ENCODE measurements around the gene B4GALT2.

B4GALT2 gene

DNA sequence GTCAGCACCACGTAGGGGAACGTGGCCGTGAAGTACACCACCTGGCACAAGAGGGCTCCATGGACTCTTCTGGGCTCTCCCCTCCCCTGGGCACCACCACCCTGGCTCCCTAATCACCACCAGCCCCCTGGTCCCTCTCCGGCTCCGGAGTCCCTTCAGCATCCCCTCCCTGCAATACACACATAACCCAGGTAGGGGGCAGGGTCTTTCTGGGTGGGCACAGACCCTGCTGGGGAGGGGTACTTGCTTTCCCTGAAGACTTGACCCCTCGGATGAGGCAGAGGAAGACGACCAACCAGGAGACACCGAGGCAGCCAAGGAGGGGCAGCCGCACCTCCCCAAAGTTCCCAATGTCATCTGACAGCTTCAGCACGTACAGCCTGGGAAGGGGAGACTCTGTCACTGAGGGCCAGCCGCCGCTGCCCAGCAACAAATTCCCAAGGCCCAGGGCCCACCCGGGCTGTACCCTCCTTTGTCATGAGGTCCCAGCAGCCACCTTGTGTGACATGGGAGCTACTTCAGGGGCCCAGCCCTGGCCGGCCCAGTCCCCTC lies 23.7 kb downstream of the B4GALT2 start:
- no peak for DNase-seq (ENCODE audit: low spot score)

DNA sequence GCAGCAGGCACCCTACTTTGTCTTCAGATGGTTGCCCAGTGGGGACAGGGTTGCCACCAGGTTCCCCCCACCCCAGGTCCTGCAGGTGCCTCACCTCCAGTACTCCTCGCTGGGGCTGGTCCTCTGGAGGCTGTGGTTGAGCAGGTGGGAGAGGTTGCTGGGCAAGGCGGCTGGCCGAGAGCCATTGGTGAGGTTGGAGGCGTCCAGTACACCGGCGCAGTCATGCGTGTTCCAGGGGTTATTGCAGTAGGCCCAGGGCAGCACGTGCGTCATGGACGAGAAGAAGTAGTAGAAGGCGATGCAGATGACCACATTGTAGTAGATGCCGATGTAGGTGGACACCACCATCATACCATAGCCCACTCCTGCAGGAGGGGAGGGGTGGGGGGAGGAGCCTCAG lies 29.2 kb downstream of the B4GALT2 start:
- DNase-seq (ENCODE audit: low spot score): no peak

DNA sequence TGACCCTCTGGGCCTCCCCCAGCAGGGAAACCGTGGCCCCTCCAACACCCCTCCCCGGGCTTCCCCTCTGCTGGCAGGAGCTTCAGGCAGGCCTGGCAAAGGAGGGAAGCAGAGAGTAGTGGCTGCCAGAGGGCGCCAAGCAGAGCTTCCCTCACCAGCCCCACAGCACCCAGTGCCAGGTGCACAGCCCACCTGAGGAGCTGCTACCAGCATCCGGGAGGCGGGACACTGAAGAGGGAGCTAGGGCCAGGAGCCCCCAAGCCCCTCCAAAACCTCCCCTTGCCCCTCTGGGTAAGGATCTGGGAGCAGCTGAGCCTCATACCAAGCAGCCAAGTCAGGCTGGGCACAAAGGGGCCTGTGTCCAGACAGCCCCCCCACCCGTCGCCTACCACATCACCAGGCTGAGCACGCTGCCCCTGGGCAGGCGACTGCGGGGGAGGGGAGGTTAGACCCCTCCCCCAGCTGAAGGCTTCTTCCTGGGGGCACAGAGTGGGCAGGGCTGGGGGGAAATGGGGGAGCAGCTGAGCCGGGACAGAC lies 32.0 kb downstream of the B4GALT2 start:
- no peak for DNase-seq (ENCODE audit: low spot score)

DNA sequence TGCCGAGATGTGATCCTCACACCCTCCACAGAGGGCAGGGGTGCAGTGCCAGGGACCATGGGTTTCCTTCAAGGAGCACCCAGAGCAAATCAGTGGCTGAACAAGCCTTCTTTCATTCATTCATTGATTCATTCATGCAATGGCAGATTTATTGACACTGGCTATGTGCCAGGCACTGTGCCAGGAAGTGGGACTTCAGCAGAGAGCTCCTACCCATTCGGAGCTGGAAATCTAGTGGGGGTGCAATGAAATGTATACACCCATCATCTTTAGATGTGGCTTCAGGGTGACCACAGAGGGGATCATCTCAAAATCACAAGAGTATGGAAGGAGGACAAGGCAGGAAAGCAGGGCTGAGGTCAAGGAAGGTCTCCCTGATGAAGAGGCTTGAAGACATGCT lies 33.4 kb downstream of the B4GALT2 start:
- DNase-seq (ENCODE audit: low spot score): no peak

DNA sequence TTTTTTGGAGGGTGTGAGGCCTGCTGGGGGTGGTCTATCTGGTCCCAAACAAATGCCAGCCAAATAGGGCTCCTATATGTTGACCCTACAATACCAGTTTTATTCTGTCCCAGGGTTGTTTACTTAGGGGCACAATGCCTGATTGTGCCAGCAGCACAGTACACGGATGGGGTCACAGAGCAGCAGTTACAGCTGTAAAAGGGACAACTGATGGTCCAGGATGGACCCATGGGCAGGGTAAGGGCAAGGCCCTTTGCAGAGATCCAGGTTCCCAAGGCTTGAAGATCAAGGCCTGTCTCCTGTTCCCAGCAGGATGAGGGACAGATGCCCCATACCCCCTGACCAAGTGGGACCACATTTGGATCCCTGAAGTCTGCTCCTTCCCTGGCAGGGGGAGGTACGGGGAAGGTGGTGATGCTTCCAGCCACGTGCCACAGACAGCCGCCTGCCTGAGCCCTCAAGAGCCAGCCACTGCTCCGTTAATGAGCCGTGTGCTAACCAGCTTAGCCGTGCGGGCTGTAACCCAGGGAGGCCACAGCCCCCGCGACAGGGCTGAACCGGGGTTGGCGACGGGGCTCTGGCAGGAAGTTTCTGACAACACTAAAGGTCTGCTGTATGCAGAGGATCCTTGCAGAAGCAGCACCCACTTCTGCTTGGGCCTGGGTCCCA lies 34.1 kb downstream of the B4GALT2 start:
- no peak for DNase-seq (ENCODE audit: low spot score)

DNA sequence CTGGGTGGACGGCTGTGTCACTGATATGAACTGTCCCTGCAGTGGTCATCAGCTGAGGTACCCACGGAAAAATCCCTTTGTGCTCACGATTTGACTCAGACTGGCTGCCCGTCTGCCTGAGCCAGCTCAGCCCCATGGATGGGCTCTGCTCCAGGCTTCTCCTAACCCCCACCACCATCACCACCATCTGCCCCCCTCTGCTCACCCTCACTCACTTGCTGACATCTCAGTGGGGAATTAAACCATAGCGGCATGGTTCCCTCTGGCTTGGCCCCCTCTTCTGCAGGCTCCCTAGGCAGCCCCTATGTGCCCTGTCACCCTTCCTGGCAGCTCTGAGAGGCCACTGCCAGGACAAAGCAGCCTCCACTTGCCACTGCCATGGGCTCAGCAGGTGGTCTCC lies 34.9 kb downstream of the B4GALT2 start:
- no peak for DNase-seq (ENCODE audit: low spot score)

DNA sequence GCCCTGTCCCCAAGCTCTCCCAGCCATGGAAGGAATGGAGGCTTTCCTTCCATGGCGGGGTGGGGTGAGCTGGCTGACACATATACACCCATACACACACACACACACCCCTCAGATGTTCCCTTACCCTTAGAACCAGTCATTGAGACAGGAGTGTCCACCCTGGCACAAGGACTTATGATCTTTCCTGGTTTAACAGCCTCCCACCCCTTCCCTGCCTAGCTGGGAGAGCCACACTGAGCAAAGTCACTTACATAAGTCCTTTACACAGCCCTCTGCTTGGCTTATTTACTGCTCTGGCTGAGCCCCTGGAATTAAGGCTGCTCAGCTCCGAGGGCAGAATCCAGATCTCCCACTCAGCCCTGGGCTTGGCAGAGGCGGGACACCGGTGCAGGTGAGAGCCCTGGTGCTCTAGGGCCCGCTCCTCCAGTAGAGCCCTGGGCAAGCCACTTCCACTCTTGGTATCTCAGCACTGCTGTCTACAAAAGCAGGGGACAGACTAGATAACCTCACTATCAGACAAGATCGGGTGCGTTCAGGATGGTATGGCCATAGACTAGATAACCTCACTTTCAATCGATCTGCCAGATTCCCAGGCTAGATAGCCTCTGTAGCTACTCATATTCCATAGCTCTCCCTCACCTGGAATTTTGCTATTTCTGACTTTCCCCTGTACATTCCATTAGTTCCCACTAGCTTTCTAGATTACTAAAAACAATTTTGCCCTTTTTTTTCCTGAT lies 35.5 kb downstream of the B4GALT2 start:
- no peak for DNase-seq (ENCODE audit: low spot score)

DNA sequence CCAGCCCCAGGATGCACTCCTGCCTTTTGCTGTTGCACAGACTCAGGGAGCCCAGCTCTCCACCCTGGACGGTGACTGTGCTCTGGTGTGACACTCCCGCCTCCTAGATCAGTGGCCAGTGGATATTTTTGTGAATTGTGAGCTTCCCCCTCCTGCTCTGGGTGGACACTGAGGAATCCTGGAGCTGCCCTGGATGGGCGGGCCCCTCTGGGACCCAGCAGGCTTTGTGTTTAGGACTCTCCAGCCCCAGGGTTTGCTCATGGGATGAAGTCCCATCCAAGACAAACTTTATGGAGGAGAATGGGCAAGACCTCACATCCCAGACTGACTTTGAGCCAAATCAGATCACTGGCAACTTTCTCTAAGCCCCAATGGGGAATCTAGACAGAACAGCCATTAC lies 36.2 kb downstream of the B4GALT2 start:
- no peak for DNase-seq (ENCODE audit: low spot score)

DNA sequence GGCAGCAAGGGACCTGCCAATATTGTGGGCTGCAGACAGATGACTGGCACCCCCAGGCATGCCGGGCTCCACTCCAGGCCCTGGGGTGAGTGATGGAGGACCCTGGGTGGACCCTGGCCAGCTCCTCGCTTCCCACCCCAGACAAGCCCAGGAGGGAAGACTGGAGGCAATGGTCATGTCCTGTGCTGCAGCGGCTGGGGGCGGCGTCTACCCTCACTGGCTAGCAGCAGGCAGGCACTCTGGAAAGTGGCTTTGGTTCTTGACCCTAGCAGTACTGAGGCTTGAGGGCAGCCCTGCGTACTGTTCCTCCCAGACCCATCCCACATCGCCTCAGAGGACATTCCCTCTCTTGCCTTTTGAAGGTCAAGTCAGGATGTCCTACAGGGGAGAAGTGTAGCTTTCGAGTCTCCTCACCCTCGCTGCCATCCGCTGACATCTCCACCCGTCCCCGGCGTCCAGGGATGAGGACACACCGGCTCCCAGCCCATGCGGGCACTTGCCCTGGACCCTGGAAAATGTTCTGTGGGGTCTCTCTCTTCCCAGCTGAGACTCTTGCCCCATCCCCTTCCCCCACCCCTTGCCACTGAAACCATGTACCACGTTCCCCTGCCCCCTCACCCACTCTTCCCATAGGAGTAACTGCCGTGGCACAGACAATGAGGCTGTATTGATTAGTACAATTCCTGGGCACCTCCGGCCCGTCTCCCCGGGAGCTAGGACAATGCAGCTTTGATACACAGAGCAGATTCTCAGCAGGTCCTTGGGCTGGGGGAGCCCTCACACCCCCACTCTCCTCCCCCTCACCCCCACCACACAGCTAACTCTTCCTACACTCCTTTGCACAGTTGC lies 37.3 kb downstream of the B4GALT2 start:
- no peak for DNase-seq (ENCODE audit: low spot score)

DNA sequence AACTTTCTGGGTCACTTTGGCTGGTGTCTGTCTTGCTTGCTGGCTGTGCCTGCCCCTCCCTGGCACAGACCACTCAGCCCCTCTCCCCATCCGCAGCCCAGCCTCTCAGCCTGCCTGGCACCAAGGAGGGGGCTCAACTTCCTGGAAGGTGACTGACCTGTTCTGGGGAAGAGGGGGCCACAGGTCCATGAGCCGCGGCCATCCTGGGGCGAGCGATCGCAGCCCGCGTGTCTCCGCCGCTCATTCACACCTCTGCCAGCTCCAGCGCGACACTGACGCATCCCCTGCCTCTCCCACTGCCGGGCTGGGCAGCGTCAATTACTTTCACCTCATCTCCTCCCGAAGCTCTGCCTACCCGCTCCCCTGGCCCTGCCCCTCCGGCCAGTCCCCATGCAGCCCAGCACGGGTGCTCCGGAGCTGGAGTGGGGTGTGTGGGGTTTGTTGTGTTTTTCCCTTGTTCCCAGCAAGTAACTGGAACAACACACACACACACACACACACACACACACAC lies 37.9 kb downstream of the B4GALT2 start:
- DNase-seq (ENCODE audit: low spot score): no peak

DNA sequence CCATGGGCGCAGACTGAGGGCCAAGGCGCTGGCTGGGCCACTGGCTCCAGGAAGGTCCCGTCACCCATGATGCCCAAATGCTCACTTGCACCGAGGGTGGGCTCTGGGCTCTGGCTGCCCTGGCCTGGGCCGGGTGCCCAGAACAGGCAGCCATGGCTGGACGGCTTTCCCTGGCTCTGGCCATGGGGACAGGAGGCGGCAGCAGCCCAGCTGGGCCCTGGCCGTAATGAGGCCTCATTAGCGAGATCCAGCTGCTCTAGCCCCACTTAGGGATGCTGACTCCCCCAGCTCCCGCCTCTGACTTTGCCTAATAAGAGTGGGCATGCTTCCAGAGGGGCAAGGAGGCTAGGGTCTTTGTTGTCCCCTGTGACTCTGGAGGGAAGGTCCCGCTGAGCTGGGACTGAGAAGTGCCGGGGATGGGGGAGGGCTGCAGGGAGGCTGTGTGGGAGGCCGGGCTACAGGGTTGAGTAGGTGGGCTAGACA lies 40.5 kb downstream of the B4GALT2 start:
- no peak for DNase-seq (ENCODE audit: low spot score)

DNA sequence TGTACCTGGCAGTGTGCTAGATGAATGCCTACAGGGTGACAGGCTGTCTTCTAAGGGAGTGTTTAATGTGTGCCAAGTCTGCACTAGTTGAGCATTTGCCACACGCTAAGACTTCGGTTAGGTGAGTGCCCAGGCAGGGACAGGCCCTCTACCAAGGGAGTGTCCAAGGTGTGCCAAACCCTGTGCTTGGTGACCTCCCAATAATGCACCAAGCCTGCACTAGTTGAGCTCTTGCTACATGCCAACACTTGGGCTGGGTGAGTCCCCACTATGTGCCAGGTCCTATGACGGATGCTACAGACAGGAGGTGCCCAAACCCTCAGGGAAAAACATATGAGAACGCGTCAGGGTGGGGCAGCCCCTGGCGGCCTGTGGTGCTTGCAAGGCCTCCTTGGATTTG lies 41.5 kb downstream of the B4GALT2 start:
- DNase-seq (ENCODE audit: low spot score): no peak

DNA sequence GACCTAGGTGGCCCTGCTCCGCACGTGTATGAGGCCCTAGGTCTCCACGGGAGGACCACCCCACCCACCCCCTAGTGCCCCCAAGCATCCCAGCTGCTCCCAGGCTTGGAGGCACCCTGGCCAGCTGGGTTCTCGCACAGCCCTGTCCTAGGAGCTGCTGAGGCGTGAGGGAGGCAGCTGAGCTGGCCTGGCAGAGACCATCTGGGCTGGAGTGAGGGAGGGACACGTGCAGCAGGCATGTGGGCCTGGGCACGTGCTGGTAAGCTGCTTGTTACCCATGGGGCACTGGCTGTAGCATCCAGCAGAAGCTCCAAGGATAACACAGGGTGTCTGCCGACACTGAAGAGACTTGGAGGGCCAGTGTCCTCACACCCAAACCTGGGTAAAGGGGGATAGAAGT lies 42.1 kb downstream of the B4GALT2 start:
- DNase-seq (ENCODE audit: low spot score): no peak

DNA sequence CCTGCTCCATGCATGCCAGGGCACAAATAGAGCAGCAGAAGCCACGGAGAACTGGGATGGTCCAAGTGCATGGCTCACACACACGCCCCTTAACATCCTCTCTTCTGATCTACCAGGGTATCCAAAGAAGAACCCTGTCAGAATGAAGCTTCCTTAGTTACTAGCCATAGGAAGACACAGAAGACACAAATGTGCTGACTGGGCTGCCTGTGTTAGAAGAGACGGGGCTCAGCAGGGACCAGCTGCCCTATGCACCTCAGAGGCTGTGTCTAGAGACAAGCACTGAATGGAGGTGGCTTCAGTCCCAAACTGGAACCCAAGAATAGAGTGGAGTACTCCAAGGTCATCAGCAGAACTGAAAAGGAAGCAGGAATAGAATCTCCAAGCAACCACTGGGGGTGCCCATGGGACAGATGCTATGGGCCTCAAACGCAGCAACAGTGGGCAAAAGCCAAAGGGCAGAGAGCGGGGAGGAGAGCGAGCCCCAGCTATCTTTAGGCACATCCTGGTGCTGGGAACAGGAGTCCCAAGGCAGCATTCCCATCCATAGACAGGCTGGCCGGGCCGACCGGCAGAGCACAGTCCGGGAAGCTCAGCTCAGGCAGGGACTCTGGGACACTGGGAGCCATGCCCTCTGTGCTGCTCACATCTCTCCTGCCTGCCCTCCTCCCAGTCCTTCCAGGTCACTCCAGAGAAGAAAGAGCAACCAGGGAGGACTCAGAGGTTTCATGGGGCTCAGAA lies 42.7 kb downstream of the B4GALT2 start:
- no peak for DNase-seq (ENCODE audit: low spot score)

DNA sequence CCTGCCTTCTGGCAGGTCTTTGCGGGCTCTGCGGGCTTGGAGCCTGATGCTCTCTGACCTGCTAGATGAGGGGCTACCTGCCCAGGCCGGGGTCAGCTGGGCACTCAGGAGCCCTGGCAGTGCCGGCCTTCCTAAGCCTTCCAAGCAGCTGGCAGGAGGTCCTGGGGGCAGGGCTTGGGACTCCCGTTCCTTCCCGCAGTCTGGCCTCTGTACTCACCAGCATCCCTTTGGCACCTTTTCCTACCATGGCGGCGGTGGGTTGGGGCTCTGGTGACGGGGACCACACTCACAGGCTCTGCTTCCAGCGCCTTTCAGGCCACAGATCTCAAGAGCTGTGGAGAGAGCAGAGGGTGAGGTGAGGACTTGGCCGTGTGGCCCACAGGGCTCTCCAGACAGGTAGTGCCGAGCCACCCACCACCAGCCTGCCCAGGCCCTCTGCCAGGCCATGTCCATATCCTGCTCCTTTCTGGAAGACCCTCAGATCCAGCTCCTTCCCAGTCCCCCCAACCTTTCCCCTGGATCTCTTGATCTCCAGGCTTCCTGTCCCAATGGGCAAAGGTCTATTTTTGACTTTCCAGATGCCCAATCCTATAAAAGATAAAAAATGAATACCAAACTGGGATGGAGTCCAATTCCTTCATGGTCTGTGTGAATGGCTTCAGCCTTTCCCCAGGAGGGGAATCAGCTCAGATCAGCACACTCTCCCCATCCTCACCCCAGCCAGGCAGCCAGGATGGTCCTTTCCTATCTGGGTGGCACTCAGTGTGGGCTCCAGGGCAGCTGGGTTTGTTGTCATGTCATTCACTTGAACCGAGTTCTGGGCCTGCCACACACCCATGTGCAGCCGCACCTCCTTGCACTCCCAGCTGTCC lies 45.3 kb downstream of the B4GALT2 start:
- DNase-seq (ENCODE audit: low spot score): no peak

DNA sequence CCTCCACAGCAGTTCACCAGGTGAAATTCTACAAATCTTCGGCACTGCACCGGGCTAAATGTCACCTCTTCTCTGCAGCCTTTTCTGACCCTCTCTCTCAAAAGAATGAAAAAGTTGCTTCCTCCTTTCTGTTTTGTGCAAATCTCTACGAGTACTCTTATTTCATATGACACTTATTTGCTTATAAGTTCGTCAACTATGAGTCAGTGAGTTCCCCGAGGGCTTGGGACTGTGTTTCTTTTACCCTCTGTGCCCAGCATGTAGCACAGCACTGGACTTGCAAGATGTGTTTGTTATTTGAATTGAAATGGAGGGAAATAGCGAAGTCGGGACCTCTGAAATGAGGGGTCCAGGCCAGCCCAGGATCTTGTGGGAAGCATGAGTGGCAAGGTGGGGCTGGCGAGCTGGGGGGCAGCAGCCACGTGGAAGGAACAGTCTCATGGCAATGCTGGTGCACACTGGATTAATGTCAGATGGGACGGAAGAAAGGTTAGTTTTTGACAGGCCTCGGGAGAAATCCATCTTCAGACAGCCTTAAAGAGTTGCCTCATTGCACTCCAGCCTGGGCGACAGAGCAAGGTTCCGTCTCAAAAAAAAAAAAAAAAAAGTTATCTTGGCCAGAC lies 46.0 kb downstream of the B4GALT2 start:
- no peak for DNase-seq (ENCODE audit: low spot score)

DNA sequence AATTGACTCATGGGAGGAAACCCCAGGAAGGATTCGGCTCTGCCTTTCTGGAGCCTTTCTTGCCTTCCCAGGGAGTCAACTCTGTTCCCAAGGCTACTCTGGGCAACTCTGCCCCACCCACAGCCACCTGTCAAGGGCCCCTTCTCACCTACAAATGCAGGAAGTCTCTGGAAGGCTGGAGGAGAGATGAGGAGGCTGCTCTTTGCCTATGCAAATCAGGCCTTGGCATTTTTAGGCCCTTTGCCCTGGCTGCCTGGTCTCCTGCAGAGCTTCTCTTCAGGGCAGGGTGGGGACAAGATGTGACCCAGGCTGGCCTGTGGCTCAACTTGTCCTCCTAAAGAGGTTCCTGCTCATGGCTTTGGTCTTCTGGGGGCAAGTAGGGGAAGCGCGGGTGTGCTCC lies 46.8 kb downstream of the B4GALT2 start:
- no peak for DNase-seq (ENCODE audit: low spot score)

DNA sequence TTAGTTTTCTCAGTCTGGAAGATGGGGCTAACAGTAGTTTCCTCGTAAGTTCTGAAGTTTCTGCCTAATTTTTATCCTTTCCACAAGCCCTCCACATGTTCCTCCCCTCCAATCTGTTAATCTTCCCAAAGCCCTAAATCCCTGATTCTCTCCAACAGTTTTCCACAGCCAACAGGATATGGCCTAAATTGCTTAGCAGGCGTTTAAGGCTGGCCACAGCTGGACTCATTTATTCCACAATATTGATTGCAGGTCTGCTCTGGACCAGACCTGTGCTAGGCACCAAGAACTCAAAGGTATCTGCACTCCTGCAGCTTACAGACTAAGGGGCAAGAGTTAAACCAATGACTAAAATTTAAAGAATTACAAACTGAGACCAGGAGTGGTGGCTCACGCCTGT lies 48.3 kb downstream of the B4GALT2 start:
- DNase-seq (ENCODE audit: low spot score): no peak

DNA sequence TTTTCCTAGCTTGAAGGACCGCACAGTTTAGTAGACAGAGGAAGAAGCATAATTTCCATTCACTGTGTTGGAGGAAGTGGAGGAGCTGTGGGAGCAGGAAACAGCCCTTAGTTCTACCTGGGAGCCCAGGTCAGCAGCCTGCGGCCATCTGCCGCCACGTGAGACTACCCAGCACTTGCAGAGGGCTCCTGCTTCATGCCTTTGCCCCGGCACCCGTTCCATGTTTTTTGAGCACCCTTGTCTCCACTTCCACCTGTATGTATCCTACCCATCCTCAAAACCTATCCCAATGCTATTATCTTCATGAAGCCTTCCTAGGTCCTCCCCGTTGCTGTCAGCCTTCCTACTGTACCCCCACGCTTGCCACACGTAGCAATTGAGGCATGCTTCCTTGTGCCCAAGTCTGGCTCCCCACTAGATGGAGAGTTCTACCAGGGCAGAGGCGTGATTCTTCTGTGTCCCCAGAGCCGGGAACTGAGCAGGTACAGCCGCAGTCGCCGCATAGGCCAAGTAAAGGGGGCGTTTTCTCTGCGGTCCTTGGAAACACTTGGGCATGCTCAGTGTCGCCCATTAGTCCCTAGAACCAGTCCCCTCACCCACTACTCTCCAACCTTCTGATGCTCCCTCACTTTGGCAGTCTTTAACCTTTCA lies 50.4 kb downstream of the B4GALT2 start:
- DNase-seq (ENCODE audit: low spot score): no peak

Measured in RKO (cell line).